ENCODE measurements around the gene ATP5PD. TPM values are rescaled to one million over a fixed set of nuclear protein-coding genes. Genes with fewer than 3 reads are reported as not detected.

ATP5PD gene
- 100 to 1,000 TPM; 257 to 366 (median 261) TPM for polyA plus RNA-seq

GRCh38 chr17:75046407-75047289 is at the start of gene ATP5PD, which contains the start of gene KCTD2:
Gene ATP5PD, minus strand, starts transcription at chr17:75046969. Its CDS starts 4,319 bp downstream, at chr17:75042650.
Gene KCTD2, plus strand, starts transcription at chr17:75047225. Its CDS starts 26 bp downstream, at chr17:75047251.
- peaks cover 4 to 8% (median 5%) of the 10 kb centered on the region in 3 donors for H3K36me3 Mint-ChIP-seq
- peaks cover 36 to 49% of the 10 kb centered on the region in 2 donors for H3K4me1 Mint-ChIP-seq
- no peaks in the 10 kb centered on the region for H3K9me3 Mint-ChIP-seq
- peaks cover 0 to 4% (median 0%) of the 10 kb centered on the region in 3 donors for H3K27me3 Mint-ChIP-seq (ENCODE audit: low read depth in 3 of 3)
- H3K27ac Mint-ChIP-seq, result peak within 1 kb of the TSS; percentile 89 to 97 (median 94)
- peak; percentile 94 to 96 (median 94) for DNase-seq
- peak within 1 kb of the TSS; percentile 94 to 95 (median 95) for H3K4me3 Mint-ChIP-seq

- DNase-seq, result no peak
- Mint-ChIP-seq H3K4me3 (no peak overlapping the region), H3K4me1 (no peaks in the 10 kb centered on the region), H3K36me3 (peaks cover 0 to 7% (median 6%) of the 10 kb centered on the region in 3 donors), H3K27me3 (ENCODE audit: low read depth in 3 of 3) (peaks cover 0 to 2% (median 0%) of the 10 kb centered on the region in 3 donors), H3K27ac (no peak overlapping the region), H3K9me3 (no peaks in the 10 kb centered on the region)
Measured at GRCh38 chr17:75096082-75096625, 49.4 kb upstream of the ATP5PD start.

DNA sequence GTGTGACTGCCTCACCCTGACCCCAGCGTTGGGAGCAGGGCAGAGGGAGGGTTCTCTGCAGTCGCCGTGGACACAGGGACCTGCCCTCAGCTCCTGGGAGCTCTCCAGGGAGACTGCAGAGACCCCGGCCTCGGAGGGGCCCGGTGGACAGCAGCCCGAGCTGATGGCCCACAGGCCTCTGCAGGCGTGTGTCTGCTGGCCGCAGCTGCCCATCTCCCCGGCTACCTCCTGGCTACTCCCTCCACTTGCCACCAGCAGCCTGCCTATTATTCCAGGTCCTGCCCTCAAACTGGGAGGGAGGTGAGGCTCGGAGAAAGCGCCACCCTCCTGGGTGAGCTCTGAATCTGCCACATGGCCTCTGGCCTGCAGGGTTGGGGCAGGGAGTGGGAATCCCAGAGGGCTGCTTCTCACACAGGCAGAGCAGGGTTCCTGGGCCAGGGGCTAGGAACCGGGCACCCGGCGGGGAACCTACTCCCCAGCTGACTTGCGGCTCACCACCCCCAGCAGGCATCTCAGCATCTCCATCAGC is 48.2 kb upstream of the ATP5PD start:
- peaks cover 0 to 2% (median 1%) of the 10 kb centered on the region in 3 donors for H3K27me3 Mint-ChIP-seq (ENCODE audit: low read depth in 3 of 3)
- no peaks in the 10 kb centered on the region for H3K9me3 Mint-ChIP-seq
- DNase-seq, result no peak
- H3K4me3 Mint-ChIP-seq, result no peak overlapping the region
- H3K36me3 Mint-ChIP-seq, result peaks cover 0 to 7% (median 6%) of the 10 kb centered on the region in 3 donors
- no peaks in the 10 kb centered on the region for H3K4me1 Mint-ChIP-seq
- no peak overlapping the region for H3K27ac Mint-ChIP-seq

DNA sequence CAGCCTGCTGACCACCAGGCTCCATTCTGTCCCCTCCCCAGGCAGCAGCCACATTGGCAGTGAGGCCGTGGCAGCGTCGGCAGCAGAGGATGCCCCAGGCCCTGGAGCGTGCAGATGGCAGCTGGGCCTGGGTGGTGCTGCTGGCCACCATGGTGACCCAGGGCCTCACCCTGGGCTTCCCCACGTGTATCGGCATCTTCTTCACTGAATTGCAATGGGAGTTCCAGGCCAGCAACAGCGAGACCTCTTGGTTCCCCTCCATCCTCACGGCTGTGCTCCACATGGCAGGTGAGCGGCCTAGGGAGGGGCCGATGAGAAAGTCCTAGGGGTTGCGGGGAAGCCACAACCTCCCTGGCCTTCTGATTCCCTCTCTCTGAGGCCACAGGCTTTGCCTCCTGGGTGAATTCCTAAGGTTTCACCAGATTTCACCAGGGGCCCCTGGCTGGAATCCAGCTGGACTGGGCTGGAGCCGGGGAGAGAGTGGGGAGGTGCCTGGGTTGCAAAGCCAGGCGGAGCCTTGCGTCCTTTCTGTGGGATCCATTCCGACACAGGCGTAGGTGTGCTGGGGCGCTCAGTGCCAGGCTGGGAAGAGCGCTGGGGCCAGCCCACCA is 46.9 kb upstream of the ATP5PD start:
- H3K9me3 Mint-ChIP-seq, result no peaks in the 10 kb centered on the region
- H3K36me3 Mint-ChIP-seq, result peaks cover 0 to 3% (median 3%) of the 10 kb centered on the region in 3 donors
- no peak overlapping the region for H3K4me3 Mint-ChIP-seq
- H3K4me1 Mint-ChIP-seq, result no peaks in the 10 kb centered on the region
- H3K27me3 Mint-ChIP-seq (ENCODE audit: low read depth in 3 of 3), result peaks cover 0 to 1% (median 0%) of the 10 kb centered on the region in 3 donors
- H3K27ac Mint-ChIP-seq, result no peak overlapping the region
- no peak for DNase-seq

DNA sequence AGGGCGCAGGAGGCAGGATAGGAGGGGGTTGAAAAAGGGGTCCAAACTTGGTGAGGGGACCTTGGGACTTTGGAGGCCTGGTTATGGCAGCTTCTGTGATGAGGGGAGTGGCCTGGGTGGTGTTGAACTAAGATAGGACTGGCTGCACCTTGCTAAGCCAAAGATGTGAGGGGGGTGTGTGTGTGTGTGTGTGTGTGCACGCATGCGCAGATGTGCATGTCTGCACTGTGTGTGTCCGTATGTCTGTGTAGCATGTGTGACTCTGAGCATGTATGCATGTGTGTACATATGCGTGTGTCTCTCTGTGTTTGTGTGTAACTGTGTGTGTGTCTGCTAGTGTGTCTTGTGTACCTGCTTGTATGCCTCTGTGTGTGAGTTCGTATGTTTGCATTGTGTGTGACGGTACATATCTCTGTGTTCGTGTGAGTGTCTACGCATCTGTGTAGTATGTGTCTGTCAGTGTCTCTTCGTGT is 45.1 kb upstream of the ATP5PD start:
- Mint-ChIP-seq H3K27ac (peak overlapping the region in 1 of 6 donors; percentile 11), H3K4me1 (peaks cover 5 to 6% of the 10 kb centered on the region in 2 donors), H3K4me3 (no peak overlapping the region), H3K9me3 (no peaks in the 10 kb centered on the region), H3K27me3 (ENCODE audit: low read depth in 3 of 3) (peaks cover 0 to 1% (median 0%) of the 10 kb centered on the region in 3 donors), H3K36me3 (no peaks in the 10 kb centered on the region)
- no peak for DNase-seq

DNA sequence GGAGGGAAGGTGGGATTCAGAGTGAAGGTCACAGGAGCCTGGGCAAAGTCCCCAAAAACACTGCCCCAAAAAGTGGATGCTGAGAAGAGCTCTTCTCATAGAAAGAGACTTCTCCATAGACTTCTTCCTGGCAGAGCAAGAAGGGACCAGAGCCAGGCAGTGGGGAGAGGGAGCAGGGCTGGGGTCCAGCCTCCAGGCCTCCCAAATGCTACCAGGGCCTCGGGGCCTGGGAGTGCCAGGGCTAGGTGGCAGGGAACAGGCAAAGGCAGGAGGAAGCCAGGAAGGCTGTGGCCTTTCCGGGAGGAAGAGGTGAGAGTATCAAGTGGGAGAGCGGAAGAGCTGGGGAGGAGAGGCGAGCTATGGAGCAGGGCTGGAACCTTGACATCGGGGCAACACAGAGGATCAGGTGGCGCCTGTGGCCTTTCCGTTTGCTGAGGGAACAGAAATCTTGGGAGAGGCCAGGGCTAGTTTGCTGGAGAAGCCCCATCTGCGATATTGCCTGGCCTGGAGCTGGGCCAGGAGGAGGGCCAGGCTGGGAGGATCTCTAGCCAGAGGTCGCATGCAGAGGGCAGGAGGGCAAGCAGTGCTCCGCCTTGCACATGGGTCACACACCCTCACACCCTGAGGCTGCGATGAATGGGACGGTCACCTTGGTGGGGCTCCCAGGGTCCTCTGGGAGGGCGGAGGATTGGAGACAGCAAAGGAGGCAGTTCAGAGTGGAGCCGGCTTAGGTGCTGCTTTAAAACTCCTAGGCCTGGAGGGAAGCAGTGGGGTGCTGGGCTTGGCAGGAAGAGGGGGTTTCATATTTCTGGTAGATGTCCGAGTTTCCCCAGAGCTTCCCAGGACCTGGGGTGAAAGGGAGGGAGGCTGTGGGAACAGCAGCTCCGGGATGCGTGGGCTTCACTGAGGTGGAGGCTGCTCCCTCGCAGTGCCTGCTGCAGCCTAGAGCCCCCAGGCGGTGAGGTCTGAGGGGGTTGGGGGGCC is 44.4 kb upstream of the ATP5PD start:
- no peaks in the 10 kb centered on the region for H3K36me3 Mint-ChIP-seq
- DNase-seq, result no peak
- no peak overlapping the region for H3K27ac Mint-ChIP-seq
- H3K9me3 Mint-ChIP-seq, result no peaks in the 10 kb centered on the region
- H3K4me1 Mint-ChIP-seq, result peaks cover 10 to 12% of the 10 kb centered on the region in 2 donors
- peaks cover 0 to 1% (median 1%) of the 10 kb centered on the region in 3 donors for H3K27me3 Mint-ChIP-seq (ENCODE audit: low read depth in 3 of 3)
- no peak overlapping the region for H3K4me3 Mint-ChIP-seq

- Mint-ChIP-seq H3K4me1 (peaks cover 12 to 14% of the 10 kb centered on the region in 2 donors), H3K27ac (peak overlapping the region in 4 of 6 donors; percentile 18 to 72 (median 42)), H3K4me3 (peak overlapping the region; percentile 66 to 86 (median 83)), H3K27me3 (ENCODE audit: low read depth in 3 of 3) (peaks cover 0 to 1% (median 1%) of the 10 kb centered on the region in 3 donors), H3K9me3 (no peaks in the 10 kb centered on the region), H3K36me3 (no peaks in the 10 kb centered on the region)
- no peak for DNase-seq
Measured at GRCh38 chr17:75088465-75089417, 42.0 kb upstream of the ATP5PD start.

DNA sequence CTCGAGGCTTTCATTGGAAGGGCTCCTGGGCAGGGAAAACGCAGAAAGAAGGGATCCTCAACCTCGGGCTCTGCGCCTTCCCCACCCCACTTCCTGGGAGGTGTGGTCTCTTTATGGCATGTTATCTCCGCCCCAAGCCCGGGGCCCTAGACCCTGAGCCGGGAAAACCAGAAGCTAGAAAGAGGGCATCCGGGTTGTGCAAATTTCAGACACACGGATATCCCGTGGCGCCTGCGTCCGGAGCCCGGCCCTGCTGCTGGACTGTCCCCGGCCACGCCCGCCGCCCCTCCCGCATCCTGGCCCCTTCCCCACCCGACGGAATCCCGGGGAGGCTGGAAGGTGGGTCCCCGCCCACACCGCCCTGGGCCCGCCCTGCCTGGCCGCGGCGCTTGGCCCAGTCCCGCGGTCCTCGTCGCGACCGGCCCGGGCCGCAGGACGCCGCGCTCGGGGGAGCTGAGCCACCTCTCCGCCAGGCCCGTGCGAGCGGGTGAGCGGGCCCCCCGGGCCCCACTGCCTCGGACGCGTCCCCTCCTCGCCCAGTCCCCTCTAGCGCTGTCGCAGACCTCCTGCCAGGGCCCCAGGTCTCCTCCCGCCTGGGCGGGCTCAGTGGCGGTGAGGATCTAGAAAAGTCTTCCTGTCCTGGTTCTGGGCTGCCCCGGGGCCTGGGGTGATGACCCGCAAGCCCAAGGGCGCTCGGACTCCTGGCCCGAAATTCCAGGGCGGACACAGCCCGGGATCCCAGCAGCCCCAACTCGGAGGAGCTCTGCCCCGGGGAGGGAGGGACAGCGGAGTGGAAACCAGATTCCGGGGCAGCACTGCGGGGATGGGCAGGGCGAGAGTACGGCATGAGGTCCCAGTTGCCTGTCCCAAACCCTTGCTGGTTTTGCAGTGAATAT is 41.0 kb upstream of the ATP5PD start, which contains the start of gene SLC16A5:
SLC16A5 (plus strand) TSS at position 397 of the 896 bp plus-strand sequence. CDS start 5,683 bp downstream, outside the sequence.
- no peaks in the 10 kb centered on the region for H3K36me3 Mint-ChIP-seq
- H3K27ac Mint-ChIP-seq, result peak within 1 kb of the TSS; percentile 1 to 77 (median 68)
- peaks cover 12 to 14% of the 10 kb centered on the region in 2 donors for H3K4me1 Mint-ChIP-seq
- peak within 1 kb of the TSS; percentile 79 to 86 (median 83) for H3K4me3 Mint-ChIP-seq
- peak; percentile 33 to 42 (median 37) for DNase-seq
- H3K9me3 Mint-ChIP-seq, result no peaks in the 10 kb centered on the region
- H3K27me3 Mint-ChIP-seq (ENCODE audit: low read depth in 3 of 3), result peaks cover 0 to 1% (median 1%) of the 10 kb centered on the region in 3 donors

GRCh38 chr17:75087182-75087557 is 40.4 kb upstream of the ATP5PD start:
- H3K4me1 Mint-ChIP-seq, result peaks cover 12 to 14% of the 10 kb centered on the region in 2 donors
- peak overlapping the region in 4 of 6 donors; percentile 35 to 77 (median 69) for H3K27ac Mint-ChIP-seq
- H3K36me3 Mint-ChIP-seq, result no peaks in the 10 kb centered on the region
- no peaks in the 10 kb centered on the region for H3K9me3 Mint-ChIP-seq
- peaks cover 1 to 2% (median 1%) of the 10 kb centered on the region in 3 donors for H3K27me3 Mint-ChIP-seq (ENCODE audit: low read depth in 3 of 3)
- no peak for DNase-seq
- H3K4me3 Mint-ChIP-seq, result peak overlapping the region; percentile 79 to 83 (median 80)

DNA sequence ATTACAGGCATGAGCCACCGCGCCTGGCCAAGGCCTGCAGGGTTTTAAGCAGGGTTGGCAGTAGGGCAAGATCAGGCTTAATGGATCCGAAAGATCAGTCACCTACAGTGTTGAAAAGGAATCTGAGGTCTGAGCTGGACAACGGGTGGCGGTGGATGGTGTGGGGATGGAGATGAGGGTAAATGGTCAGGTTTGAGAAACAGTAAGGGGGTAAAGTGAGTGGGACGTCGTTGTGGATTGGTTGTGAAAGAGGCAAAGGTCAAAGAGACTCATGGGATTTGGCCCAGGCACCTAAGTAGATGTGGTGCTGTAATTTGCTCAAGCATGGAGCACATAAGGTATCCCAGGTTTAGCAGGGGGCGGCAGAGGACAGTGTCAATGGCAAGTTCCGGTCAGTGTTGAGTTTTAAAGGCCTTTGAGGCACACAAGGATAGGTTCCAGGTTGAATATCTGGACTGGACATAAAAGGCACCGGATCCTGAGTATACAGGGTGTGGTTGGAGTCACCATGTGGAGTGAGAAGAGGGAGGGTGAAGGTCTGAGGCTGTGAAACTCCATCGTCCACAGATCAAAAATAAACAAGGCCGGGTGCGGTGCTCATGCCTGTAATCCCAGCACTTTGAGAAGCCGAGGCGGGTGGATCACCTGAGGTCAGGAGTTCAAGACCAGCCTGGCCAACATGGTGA is 39.9 kb upstream of the ATP5PD start:
- H3K9me3 Mint-ChIP-seq, result no peaks in the 10 kb centered on the region
- no peaks in the 10 kb centered on the region for H3K36me3 Mint-ChIP-seq
- no peak for DNase-seq
- H3K4me1 Mint-ChIP-seq, result peaks cover 12 to 14% of the 10 kb centered on the region in 2 donors
- H3K27me3 Mint-ChIP-seq (ENCODE audit: low read depth in 3 of 3), result peaks cover 1 to 2% (median 1%) of the 10 kb centered on the region in 3 donors
- H3K27ac Mint-ChIP-seq, result peak overlapping the region in 5 of 6 donors; percentile 1 to 77 (median 68)
- peak overlapping the region; percentile 79 to 83 (median 80) for H3K4me3 Mint-ChIP-seq
